ENCODE data around the gene POFUT2.

POFUT2 gene

DNA sequence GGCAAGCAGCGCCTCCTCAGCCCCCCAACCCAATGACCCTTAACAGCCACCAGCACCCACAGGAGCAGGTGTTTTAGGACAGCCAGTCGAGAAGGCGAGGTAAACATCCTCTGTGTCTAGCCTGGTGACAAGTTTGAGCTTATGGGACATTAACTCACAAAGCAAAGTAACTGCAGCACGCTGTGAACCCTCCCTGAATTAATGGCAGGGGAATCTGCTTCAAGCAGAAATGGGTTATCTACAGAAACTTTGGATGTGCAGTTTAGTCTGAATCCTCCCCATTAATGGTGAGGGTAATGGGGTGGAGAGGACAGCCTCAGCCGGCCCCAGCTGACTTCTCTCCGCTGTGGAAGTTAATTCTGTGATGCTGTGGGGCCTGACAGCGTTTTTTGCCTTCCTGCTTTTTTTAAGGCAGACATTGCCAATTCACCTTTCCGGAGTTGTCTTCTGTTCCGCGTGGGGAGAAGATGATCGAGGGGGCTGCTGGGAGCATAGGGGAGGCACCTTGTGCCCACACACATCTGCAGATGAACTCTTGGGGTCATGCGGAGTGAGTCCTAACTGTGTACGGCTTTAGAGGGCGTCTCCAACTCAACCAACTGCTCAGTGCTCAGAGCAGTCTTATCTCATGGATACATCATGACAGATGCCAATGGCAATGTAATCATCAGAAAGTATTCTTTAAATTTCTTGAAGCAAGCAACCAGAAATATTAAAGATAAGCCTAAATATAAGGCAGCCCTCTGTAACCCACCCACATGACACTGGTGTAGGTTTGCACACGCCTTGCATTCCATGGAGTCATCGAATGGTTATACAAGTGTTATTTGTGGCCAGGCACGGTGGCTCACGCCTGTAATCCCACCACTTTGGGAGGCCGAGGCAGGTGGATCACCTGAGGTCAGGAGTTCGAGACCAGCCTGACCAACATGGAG lies 41.0 kb downstream of the POFUT2 start:
- DNase-seq, result no peak

DNA sequence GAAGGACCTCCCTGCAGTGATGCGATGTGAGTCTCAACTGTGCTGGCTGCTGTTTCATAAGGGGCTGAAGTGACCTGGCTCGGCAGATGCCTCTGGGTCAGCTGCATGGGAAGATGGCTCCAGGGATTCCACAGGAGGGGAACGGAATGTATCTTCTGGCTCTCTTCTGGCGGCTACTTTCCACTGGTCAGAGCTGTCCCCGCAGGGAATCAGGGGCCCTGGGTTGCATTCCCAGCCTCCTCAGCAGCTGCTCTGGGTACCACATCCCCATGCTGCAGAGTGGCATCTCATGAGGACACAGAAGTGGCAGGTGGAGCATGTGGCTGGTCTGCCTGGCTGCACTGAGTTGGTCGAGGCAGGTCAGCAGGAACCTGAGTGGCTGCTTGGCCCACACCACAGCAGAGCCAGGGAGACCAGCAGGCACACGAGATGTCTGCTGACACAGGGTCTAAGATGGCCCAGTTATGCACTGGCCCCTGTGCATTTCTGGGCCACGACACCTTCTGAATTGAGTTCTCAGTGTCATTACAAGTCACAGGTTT lies 42.8 kb downstream of the POFUT2 start:
- no peak for DNase-seq

DNA sequence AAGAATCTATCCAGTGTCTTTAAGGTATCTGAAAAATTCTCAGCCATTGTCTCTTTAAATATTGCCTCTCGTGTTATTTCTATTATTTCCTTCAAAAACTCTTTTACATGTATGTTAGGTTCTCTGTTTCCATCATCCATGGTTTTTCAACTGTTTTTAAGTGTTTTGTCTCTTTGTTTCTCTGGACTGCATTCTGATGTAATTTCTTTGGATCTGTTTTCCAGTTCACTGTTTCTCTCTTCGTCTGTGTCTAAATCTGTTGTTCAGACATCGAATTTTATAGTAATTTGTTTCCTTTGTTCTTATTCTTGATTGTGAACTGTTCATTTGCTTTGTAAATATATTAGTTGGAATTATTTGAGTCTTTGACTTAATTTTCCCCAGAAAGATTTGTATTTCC lies 44.1 kb downstream of the POFUT2 start:
- DNase-seq, result no peak

DNA sequence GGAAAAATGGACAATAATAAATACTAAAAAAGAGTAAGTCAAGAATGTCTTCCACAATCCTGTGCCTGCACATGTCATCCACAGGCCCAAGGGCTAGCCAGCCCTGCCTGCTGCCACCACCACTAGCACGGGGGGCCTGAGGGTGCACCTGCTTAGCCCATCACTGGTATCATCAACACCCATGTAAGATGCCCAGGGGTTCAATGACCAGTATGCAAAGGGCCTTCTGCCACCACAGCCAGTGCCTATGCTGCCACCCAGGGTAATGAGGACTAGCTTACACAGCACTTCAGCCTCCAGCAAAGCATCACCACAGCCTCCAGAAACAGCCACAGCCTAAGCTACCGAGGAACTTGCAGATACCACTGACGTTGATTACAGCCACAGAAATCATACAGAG lies 46.3 kb downstream of the POFUT2 start:
- no peak for DNase-seq

DNA sequence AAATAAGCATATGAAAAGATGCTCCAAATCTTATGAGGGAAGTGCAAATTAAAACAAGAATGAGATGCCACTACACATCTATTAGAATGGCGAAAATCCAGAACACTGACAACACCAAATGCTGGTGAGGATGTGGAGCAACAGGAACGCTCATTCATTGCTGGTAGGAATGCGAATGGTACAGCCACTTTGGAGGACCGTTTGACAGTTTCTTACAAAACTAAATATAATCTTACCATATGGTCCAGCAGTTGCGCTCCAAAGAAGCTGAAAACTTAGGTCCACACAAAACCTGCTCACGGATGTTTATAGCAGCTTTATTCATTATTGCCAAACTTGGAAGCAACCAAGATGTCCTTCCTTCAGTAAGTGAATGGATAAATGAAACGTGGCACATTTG lies 50.3 kb downstream of the POFUT2 start:
- no peak for DNase-seq

DNA sequence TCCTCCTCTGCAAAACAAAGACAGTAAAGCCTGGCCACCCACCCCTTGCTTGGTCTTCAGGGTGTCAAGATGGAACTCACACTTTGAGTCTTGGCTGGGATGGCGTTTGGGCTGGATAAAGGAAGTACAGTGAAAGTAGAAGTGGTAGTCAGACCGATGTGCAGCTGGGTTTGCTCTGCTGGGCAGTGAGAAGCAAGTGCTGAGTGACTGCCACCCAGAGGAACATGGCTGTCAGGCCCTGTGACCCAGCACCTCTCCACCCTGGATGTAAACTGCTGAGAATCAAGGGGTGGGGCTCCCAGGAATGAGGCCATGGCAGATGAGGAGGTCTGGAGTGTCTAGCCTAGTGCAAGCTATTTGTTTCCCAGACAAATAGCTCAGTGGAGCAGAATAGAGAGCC lies 51.2 kb downstream of the POFUT2 start:
- DNase-seq, result no peak

DNA sequence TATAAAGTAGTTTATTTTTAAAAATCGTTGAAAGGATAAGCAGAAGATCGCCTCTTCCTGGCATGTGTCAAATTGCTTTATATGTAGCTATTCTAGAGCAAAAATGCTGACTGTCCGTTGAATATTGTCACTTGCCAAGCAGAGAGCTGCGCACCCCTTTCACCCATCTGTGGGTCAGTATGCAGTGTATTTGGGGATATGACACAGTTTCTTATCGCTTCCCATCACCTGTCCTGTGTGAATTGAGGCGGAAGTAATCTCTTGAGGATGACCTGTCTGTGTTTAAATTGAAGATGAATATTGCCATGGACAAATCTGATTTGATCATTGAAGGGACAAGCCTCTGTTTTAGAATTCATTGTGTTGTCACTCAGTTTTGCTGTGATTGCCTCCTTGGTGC lies 52.2 kb downstream of the POFUT2 start:
- no peak for DNase-seq

DNA sequence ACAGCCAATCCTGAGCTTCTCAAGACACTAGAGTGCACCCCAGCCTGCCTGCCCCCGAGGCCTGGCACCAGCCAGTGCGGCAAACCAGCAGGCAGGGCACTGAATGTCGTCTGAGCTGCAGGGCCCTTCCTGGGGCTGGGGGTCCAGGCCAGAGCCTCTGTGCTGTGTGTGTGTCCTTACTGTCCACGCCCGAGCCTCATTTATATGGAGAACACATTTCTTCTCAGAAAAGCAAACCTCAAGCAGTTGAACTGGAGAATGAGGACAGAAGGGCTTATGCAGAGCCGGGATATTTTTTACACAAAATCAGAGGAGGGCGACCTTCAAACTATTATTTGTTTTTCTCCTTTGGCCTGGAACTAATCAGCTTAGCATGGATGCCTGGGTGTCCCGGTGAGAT lies 52.7 kb downstream of the POFUT2 start:
- no peak for DNase-seq

DNA sequence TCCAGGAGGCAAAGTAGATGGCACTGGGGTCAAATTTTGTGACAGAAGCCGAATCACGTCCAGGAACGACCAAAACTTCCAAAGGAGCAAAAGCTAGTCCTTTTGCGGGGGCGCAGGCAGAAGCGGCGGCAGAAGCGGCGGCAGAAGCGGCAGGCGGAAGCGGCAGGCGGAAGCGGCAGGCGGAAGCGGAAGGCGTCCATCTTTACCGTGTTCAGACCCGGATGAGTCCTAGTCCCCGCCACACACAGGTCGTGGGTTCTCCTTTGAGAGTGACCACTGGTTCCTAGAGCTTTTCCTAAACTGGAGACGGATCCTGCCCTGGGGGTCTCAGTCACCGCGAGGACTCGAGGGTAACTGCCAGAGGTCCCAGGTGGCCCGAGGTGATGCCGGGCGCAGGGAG lies 53.6 kb downstream of the POFUT2 start:
- no peak for DNase-seq

DNA sequence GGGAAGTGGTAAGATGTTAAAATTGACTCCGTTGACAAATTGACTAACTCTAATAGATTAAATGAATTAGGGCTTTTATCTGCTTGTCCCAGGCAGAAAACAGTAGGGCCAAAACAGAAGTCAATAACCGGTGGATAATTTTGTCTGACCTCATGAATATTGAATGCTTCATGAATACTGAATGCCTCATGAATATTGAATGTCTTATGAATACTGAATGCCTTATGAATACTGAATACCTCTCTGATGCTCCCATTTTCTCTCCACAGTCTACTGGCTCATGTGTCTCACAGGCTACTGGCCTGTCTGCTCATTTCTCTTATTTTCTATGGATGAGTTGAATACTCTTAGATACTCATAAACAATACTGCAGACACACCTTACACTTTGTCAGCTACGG lies 56.0 kb downstream of the POFUT2 start:
- DNase-seq, result no peak

DNA sequence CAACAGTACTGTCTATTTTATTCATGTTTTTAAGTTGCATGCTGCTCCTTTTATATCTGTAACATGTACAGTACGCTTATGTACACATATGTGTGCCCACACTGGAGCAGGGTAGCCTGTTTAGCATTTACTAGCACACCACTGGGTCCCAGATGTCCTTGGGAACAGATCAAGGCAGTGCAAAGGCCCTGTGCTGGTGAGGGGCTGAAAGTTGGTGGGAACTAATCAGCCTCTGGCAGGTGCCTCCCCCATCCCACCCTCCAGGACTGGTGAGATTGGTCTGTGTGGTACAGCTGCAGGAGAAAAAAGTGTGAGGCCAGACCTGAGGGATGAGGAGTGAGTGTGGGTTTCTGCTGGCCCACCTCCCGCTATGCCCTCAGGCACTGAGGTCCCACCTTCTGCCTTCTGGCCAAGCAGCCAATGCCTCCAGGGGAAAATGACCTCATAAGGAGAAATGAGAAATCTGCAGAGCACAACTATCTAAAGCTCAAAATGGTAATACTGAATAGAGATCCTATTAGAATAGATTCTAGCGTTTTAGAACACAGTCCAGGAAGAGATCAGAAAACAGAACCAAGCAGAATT lies 58.9 kb downstream of the POFUT2 start:
- no peak for DNase-seq

DNA sequence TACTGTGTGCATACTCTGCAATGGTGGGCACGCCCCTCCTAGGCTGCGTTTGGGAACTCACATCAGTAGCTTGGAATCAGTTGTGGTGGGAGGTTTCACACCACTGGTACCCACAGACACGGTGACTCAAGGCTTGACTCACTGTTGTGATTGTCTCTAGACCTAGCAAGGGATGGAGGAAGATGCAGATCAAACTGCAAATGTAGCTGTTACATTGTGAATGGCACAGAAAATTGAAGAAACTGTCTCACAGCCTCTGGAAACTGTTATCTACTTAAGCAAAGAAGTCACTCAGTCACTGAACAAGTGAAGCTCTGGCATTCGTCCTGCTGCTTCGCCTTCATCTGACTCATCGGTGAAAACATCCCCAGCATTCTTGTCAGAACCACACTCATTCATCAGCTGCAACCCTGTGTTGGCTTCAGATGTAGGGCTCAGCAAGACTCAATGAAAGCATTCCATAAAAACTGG lies 59.5 kb downstream of the POFUT2 start:
- peak; percentile 88 for DNase-seq

DNA sequence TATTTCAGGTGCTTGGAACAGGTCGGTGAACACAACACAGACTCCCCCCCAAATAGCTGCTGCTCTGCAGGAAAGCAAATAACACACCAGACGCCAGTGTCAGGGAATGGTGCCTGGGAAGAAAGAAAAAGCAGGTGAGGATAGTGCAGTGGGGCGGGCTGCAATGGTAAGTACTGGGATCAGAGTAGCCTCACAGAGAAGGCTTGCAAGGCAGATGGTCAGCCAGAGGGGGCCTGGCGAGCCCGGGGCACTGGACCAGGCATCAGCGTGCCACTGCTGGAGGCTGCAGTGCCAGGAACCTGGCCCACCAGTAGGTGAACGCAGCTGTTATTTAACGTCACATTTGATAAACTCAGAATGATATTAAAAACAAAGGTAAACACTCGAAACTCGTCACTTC lies 60.0 kb downstream of the POFUT2 start:
- DNase-seq, result no peak

DNA sequence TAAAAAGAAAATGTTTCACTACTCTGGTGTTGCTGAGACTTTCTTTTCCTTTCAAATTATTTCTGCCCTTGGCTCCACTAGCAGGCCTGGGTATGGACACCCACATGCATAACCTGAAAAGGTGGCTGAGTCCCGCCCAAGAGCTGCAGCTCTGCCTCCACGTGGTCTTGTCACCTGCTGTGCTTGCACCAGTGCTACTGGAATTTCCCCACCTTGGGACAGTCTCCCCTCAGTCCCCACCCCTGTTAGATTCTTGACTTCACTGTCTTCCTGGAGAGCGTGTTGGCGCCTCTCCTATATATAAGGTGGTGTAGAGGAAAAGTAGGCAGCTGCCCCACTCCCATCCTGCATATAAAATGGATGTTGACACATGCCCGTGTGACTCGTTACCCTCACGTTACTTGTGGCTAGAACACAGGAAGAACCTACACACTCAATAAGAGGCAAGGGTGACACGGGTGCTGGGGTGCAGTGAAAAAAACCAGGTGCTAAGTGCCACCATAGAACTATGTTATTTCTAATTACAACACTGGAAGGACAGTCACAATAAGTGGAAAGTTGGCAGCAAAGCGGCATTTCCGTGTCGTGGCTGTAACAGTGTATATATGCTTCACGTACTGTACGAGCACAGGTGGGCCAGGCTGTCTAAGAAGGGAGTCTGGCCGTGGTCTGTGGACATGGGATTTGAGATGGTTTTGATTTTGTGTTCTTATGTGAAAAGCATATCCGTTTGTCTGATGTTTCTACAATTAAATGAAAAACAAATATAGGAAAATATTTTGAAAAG lies 61.0 kb downstream of the POFUT2 start:
- peak; percentile 35 for DNase-seq

DNA sequence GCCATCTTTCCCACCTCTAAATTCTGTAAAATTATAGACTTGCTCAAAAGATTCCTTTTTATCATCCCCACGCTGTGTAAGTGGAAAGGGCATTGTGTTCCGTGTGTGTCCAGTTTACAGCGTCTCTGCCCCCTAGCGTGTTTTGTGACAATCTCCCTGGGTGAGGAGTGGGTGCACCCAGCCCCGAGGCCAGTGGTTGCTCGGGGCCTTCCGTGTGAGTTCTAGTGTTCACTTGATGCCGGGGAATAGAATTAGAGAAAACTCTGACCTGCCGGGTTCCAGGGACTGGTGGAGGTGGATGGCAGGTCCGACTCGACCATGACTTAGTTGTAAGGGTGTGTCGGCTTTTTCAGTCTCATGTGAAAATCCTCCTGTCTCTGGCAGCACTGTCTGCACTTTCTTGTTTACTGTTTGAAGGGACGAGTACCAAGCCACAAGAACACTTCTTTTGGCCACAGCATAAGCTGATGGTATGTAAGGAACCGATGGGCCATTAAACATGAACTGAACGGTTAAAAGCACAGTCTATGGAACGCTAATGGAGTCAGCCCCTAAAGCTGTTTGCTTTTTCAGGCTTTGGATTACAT lies 61.9 kb downstream of the POFUT2 start:
- DNase-seq, result no peak

DNA sequence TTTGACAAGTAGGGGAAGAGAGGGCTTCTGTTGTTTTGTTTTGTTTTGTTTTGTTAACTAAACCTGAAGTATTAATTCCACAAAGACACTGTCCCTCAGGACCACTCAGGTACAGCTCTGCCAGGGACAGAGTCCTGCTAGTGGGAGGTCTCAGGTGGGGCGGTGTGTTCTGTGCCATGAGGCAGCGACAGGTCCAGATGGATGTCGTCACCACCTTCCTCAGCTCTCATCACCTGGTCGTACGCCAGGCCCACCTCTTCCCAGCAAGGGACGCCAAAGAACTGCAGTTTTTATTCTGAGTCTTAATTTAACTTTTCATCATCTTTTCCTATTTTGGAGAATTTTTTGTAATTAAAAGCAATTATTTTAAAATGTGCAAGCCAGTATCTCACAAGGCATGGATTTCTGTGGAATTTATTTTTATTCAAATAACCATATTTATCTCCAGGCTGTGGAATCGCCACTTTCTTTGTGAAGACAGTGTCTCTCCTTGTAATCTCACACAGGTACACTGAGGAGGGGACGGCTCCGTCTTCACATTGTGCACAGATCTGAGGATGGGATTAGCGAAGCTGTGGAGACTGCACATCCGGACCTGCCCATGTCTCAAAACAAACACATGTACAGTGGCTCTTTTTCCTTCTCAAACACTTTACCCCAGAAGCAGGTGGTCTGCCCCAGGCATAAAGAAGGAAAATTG lies 62.5 kb downstream of the POFUT2 start:
- no peak for DNase-seq

DNA sequence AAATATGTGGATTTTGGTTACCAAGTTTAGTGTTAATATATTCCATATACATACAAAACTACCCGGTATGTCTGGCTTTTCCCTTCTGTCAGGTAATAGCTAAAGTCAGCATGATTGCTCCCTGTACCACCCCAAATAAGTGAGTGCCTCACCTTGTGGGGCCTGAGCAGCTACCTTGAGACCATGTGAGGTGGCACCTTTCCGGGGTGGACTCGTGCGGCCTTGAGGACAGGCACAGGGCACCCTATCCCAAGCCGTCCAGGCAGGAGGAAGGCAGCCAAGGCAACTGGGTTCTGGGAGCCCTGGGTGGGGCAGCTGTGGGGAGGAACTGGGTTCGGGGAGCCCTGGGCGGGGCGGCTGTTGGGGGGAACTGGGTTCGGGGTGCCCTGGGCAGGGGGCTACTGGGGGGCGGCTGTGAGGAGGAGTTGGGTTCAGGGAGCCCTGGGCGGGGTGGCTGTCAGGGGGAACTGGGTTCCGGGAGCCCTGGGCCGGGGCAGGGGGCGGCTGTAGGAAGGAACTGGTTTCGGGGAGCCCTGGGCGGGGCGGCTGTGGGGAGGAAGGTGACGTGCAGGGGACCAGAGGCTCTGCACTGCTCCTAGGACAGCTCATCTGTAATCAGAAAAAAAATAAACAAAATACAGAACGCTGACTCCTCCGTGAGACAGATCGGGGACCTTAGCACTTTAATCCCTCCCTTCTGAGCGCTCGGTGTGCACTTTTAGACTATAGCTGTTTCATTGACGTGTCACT lies 63.3 kb downstream of the POFUT2 start:
- peak; percentile 34 for DNase-seq

DNA sequence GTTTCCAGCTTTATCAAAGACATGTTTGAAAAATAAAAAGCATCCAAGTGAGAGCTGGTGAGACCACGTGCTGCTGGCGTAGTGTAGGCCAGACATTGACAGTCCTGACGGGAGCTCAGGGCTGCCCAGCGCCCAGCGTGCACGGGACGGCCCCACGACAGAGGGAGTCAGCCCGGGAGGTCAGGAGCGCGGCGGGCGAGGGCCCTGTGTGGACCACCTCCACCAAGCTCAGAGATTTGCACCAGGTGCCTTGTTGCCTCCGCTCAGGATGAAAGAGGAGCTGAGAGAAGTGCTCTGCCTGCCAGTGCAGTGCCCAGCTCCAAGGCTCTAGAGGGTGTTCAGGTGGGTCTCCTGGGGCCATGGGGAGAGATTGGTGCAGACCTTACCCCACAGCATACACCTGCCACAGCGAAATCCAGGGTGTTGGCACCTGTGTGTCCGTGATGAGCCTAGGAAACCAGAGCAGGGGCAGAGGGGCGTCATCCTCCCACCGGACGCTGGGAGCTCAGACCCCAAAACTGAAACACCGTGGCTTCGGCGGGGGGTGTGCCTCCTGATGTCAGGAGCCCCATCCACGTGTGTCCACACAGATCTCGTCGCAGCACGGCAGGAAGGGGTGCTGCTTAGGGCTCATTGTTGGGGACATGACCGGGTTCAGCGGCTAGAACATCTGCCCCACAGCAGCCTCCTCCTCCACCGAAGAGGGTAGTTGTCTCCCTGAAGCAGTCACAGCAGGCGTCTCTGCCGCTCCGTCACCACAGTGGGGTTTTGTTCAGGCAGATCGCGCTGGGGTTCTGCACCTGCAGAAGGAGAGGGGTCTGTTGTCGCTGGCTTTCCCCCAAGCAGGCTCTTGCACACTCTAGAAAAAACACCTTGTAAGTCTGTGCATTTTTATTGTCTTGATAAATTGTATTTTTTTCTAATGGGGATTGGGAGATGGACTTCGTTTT lies 64.2 kb downstream of the POFUT2 start:
- no peak for DNase-seq

DNA sequence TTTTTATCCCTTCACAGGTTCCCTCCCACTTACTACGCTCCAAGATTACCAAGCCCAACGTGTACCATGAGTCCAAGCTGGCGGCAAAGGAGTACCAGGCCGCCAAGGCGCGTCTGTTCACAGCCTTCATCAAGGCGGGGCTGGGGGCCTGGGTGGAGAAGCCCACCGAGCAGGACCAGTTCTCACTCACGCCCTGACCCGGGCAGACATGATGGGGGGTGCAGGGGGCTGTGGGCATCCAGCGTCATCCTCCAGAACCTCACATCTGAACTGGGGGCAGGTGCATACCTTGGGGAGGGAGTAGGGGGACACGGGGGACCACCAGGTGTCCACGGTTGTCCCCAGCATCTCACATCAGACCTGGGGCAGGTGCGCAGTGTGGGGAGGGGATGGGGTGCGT lies 65.7 kb downstream of the POFUT2 start:
- DNase-seq, result no peak
